D721Med (cell line): ENCODE data around the gene KLC3.

Experiments used
- DNase-seq: peaks from one replicate; pipeline ENCODE4 v3.0.0; 2011; ENCODE audit warnings: low spot score; ENCODE audit not compliant: insufficient read length
- FAIRE-seq: peaks from 2 replicates; lab custom pipeline; 2011; peaks lifted over from hg19 to GRCh38; lab: Jason Lieb, UNC
- TF ChIP-seq, protein P1 (sequence below): IDR thresholded peaks from 2 replicates; pipeline ENCODE4 v1.5.1; 2012; ENCODE audit warnings: mild to moderate bottlenecking, control low read depth; ENCODE audit not compliant: insufficient read depth; ENCODE audit errors: missing control alignments

KLC3 gene

DNA sequence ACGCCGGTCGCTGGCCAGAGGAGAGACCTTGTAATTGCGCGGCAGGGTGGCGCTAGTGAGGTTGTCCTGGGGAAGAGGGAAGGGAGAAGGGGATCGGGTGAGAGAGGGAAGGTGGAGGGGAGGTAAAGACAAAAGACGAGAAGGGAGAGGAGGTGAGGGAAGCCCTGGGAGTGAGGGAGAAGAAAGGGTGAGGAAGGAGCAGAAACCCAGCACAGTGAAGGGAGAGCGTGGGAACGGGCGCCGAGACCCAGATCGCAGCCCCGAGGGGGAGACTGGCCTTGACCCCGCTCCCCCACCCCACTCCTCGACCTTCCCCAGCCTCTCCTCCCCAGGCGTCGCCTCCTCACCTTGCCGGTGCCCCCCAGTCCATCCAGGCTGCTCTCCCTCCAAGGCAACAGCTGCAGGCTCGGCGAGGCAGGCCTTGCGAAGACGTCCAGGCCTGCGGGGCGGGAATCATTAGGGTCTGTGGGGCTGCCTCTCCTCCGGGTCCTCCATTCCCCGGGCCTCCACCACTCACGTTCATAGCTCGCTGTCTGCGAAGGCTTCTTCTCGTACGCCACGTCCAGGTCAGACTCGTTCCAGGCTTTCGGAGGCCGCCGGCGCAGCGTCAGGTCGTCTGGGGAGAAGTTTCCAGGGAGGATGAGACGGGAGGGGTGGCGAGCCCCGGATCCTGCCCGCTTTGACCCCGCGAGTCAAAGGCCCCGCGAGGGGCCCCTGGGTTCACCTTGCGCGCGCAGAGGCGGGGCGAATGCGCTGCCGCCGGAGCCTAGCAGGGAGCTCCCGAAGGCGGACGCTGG is 55.5 kb downstream of the KLC3 start:
- DNase-seq (no peak), FAIRE-seq (no peak)
- TF ChIP-seq, protein P1, sequence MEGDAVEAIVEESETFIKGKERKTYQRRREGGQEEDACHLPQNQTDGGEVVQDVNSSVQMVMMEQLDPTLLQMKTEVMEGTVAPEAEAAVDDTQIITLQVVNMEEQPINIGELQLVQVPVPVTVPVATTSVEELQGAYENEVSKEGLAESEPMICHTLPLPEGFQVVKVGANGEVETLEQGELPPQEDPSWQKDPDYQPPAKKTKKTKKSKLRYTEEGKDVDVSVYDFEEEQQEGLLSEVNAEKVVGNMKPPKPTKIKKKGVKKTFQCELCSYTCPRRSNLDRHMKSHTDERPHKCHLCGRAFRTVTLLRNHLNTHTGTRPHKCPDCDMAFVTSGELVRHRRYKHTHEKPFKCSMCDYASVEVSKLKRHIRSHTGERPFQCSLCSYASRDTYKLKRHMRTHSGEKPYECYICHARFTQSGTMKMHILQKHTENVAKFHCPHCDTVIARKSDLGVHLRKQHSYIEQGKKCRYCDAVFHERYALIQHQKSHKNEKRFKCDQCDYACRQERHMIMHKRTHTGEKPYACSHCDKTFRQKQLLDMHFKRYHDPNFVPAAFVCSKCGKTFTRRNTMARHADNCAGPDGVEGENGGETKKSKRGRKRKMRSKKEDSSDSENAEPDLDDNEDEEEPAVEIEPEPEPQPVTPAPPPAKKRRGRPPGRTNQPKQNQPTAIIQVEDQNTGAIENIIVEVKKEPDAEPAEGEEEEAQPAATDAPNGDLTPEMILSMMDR: no peak

DNA sequence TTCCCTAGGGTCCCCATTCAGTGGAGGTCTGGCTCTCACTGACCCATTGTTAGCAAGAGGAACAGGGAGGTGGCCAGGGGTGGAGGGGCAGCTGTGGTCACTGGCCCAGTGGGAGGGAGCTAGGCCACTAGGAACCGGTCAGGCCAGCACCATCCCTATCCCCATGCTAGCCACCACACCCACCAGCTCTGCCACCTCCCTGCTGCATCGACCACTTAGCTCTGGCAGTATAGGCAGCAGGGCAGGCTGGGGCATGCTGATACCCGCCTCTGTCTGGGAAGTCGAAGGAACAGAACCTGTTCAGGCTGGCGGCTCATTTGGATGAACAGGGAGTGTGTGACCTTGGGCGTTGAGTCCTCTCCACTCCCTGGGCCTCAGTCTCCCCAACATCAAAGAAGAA is 59.6 kb downstream of the KLC3 start:
- FAIRE-seq: no peak
- TF ChIP-seq, protein P1: no peak
- DNase-seq: no peak
